ENCODE data around the gene AMIGO3. TPM values are rescaled to one million over a fixed set of nuclear protein-coding genes. Genes with fewer than 3 reads are reported as not detected.

AMIGO3 gene
- total and polyA plus RNA-seq, 10 of the 15 experiments (the other 5 are each of a cell fraction or from before 2014, with no cell fraction given): 0.07 to 1.3 (median 0.44) TPM; not detected in 3

DNA sequence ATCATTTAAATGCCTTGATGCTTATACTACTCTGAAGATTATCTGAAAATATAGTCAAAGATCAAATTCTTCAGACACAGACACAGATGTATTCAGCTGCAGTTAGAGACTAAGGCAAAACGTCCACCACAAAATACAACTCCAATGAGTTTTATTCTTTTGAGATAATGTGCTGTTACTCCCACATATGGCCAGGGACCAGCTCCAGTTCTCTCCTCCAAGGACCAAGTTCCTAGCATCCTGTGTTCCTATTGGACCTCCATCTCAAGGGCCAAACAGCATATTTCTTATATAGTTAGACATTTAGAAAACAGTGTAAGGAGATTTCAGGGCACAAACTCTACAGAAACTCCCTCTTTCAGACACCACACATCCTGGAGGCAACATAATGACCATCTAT is 39.7 kb upstream of the AMIGO3 start:
- DNase-seq (ENCODE audit: low read depth, low spot score) (no peak), ATAC-seq (no peak), FAIRE-seq (no peak)
- Histone ChIP-seq H3K27me3 (replicated peaks in 1 of 2; ENCODE audit: control insufficient read depth in 2 of 2, insufficient read depth in 2 of 2, low read length in 1 of 2) (no peaks in the 10 kb centered on the region), H3K4me1 (ENCODE audit: control insufficient read depth, insufficient read depth, low read length) (no peaks in the 10 kb centered on the region), H3K79me2 (ENCODE audit: control insufficient read depth, insufficient read depth, low read length) (no peaks in the 10 kb centered on the region; the same call in 1 of the 2 replicates), H3K4me2 (ENCODE audit: control insufficient read depth, insufficient read depth) (no peak overlapping the region), H3K9ac (ENCODE audit: control insufficient read depth, insufficient read depth, low read length) (no peak overlapping the region), H4K20me1 (ENCODE audit: control insufficient read depth, insufficient read depth) (no peaks in the 10 kb centered on the region; the same call in 1 of the 2 replicates), H3K4me3 (no peak overlapping the region), H3K27ac (ENCODE audit: control insufficient read depth, insufficient read depth) (no peak overlapping the region), H3K36me3 (ENCODE audit: control insufficient read depth in 2 of 2, insufficient read depth in 2 of 2, low read length in 1 of 2) (no peaks in the 10 kb centered on the region; a peak in 2 of 4 replicates), H2AFZ (ENCODE audit: control insufficient read depth, low read depth, low read length) (no peak overlapping the region), H3K9me3 (replicated peaks; ENCODE audit: control insufficient read depth, insufficient read depth, low read length) (no peaks in the 10 kb centered on the region)
- in situ Hi-C loops (cut with MboI) (no loop called here), intact Hi-C loops (cut with micrococcal nuclease; ENCODE audit: unreplicated experiment) (no loop called here)
- RAD21 ChIA-PET (ENCODE audit: unreplicated experiment): no interaction called here
- SMC1A ChIA-PET (ENCODE audit: uncharacterized antibody, unreplicated experiment): interaction anchor here (1.6 kb wide), 1 partner anchor 10 kb away, joined by 4 read pairs; no protein-coding TSS in a partner anchor
- CTCF ChIA-PET: no interaction called here
- WGBS (ENCODE audit: insufficient coverage, insufficient replicate concordance, low lambda C conversion rate, missing lambda C conversion rate): 67% methylated on average over 1 of the region's 1 CpG
- BruUV-seq (replicated peaks): TSS peak; percentile 17
- POLR2A ChIA-PET: no interaction called here
- no peak for TF ChIP-seq ZBED1 (IDR thresholded peaks at IDR 0.05; ENCODE audit: borderline replicate concordance)
- TF ChIP-seq, protein P1, sequence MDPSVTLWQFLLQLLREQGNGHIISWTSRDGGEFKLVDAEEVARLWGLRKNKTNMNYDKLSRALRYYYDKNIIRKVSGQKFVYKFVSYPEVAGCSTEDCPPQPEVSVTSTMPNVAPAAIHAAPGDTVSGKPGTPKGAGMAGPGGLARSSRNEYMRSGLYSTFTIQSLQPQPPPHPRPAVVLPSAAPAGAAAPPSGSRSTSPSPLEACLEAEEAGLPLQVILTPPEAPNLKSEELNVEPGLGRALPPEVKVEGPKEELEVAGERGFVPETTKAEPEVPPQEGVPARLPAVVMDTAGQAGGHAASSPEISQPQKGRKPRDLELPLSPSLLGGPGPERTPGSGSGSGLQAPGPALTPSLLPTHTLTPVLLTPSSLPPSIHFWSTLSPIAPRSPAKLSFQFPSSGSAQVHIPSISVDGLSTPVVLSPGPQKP (IDR thresholded peaks at IDR 0.05; ENCODE audit: low read depth, low read length): no peak
- no peak for TF ChIP-seq CHD4 (IDR thresholded peaks at IDR 0.05)
- TF ChIP-seq, protein P2, sequence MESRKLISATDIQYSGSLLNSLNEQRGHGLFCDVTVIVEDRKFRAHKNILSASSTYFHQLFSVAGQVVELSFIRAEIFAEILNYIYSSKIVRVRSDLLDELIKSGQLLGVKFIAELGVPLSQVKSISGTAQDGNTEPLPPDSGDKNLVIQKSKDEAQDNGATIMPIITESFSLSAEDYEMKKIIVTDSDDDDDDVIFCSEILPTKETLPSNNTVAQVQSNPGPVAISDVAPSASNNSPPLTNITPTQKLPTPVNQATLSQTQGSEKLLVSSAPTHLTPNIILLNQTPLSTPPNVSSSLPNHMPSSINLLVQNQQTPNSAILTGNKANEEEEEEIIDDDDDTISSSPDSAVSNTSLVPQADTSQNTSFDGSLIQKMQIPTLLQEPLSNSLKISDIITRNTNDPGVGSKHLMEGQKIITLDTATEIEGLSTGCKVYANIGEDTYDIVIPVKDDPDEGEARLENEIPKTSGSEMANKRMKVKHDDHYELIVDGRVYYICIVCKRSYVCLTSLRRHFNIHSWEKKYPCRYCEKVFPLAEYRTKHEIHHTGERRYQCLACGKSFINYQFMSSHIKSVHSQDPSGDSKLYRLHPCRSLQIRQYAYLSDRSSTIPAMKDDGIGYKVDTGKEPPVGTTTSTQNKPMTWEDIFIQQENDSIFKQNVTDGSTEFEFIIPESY (IDR thresholded peaks at IDR 0.05): no peak
- no peak for TF ChIP-seq ZNF274 (IDR thresholded peaks at IDR 0.05; ENCODE audit: insufficient read depth, insufficient read length)
- TF ChIP-seq KAT2A (conservative IDR thresholded peaks at IDR 0.05; ENCODE audit: control insufficient read depth, low read depth, low read length): no peak
- TF ChIP-seq POLR2AphosphoS2 (IDR thresholded peaks at IDR 0.05; ENCODE audit: low read depth, low read length): no peak
- TF ChIP-seq CBFB (IDR thresholded peaks at IDR 0.05; ENCODE audit: low read depth): no peak
- no peak for TF ChIP-seq STAT1 (conservative IDR thresholded peaks at IDR 0.05)
- TF ChIP-seq NFYB (IDR thresholded peaks at IDR 0.05; ENCODE audit: insufficient read depth, low read depth, low read length): no peak
- TF ChIP-seq TCF3 (IDR thresholded peaks at IDR 0.05; ENCODE audit: borderline replicate concordance, insufficient read depth, low read depth, low read length): no peak
- TF ChIP-seq, protein P3, sequence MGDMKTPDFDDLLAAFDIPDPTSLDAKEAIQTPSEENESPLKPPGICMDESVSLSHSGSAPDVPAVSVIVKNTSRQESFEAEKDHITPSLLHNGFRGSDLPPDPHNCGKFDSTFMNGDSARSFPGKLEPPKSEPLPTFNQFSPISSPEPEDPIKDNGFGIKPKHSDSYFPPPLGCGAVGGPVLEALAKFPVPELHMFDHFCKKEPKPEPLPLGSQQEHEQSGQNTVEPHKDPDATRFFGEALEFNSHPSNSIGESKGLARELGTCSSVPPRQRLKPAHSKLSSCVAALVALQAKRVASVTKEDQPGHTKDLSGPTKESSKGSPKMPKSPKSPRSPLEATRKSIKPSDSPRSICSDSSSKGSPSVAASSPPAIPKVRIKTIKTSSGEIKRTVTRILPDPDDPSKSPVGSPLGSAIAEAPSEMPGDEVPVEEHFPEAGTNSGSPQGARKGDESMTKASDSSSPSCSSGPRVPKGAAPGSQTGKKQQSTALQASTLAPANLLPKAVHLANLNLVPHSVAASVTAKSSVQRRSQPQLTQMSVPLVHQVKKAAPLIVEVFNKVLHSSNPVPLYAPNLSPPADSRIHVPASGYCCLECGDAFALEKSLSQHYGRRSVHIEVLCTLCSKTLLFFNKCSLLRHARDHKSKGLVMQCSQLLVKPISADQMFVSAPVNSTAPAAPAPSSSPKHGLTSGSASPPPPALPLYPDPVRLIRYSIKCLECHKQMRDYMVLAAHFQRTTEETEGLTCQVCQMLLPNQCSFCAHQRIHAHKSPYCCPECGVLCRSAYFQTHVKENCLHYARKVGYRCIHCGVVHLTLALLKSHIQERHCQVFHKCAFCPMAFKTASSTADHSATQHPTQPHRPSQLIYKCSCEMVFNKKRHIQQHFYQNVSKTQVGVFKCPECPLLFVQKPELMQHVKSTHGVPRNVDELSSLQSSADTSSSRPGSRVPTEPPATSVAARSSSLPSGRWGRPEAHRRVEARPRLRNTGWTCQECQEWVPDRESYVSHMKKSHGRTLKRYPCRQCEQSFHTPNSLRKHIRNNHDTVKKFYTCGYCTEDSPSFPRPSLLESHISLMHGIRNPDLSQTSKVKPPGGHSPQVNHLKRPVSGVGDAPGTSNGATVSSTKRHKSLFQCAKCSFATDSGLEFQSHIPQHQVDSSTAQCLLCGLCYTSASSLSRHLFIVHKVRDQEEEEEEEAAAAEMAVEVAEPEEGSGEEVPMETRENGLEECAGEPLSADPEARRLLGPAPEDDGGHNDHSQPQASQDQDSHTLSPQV (IDR thresholded peaks at IDR 0.05): no peak
- TF ChIP-seq NRF1 (conservative IDR thresholded peaks at IDR 0.05; ENCODE audit: low read depth, low read length): no peak
- no peak for TF ChIP-seq TCF7 (IDR thresholded peaks at IDR 0.05; ENCODE audit: borderline replicate concordance)
- TF ChIP-seq JUND (IDR thresholded peaks at IDR 0.05; ENCODE audit: low read depth, low read length): no peak
- TF ChIP-seq HDAC2 (IDR thresholded peaks at IDR 0.05): no peak

Measured in GM12878 (cell line).